Naive thymus-derived CD8-positive, alpha-beta T cell (primary cell): ENCODE measurements around the gene CPED1. TPM values are rescaled to one million over a fixed set of nuclear protein-coding genes. Genes with fewer than 3 reads are reported as not detected.
"Not testable (repeated sequence)": the region's sequence is repeated elsewhere in the genome, so short reads cannot be mapped to it uniquely, and the experiment has no call there.

Experiments used
- ATAC-seq, 2 donors: fragments of 150-1000 bp; cut with Tn5 transposase in 1 of 2; sonication (Bioruptor Pico), chemical (Tn5 transposase) in 1 of 2; 1 replicate in 1 of 2; 2 replicates in 1 of 2; pipeline ENCODE4 v1.10.0; 2021; ENCODE audit warnings: mild to moderate bottlenecking in 2 of 2, moderate library complexity in 2 of 2
- POLR2A ChIA-PET: fragments of 350-600 bp; sonication (Branson Sonifier 250); formaldehyde crosslinking; loops from one replicate; lab custom pipeline; 2021; ENCODE audit warnings: antibody characterized with exemption; lab: Charles Lee
- DNase-seq, 10 donors: peaks; one replicate each; pipeline versions ENCODE4 v3.0.0 to v3.0.0-alpha.2; 2020 to 2022
- H3K27ac Mint-ChIP-seq, 10 donors: one replicate each; pipeline ENCODE4 v1.8.0; 2020 to 2022; ENCODE audit warnings: mild to moderate bottlenecking in 10 of 10, mixed read lengths in 10 of 10, moderate library complexity in 4 of 10, inconsistent platforms in 1 of 10
- H3K27me3 Mint-ChIP-seq, 5 donors: one replicate each; pipeline ENCODE4 v1.8.0; 2021 to 2022; ENCODE audit warnings: mixed read lengths in 5 of 5
- H3K36me3 Mint-ChIP-seq, 3 donors: one replicate each; pipeline ENCODE4 v1.8.0; 2020 to 2022; ENCODE audit warnings: mixed read lengths in 3 of 3, mild to moderate bottlenecking in 2 of 3, inconsistent platforms in 1 of 3
- H3K4me1 Mint-ChIP-seq, 4 donors: one replicate each; pipeline ENCODE4 v1.8.0; 2021 to 2022; ENCODE audit warnings: mixed read lengths in 4 of 4
- H3K4me3 Mint-ChIP-seq, 10 donors: one replicate each; pipeline ENCODE4 v1.8.0; 2020 to 2022; ENCODE audit warnings: mild to moderate bottlenecking in 10 of 10, mixed read lengths in 10 of 10, moderate library complexity in 6 of 10, inconsistent platforms in 1 of 10
- H3K9me3 Mint-ChIP-seq, 9 donors: one replicate each; pipeline ENCODE4 v1.8.0; 2020 to 2022; ENCODE audit warnings: mixed read lengths in 9 of 9, mild to moderate bottlenecking in 3 of 9, inconsistent platforms in 1 of 9, moderate library complexity in 1 of 9
- polyA plus RNA-seq, 3 donors: library from polyadenylated mRNA; unstranded; fragments of 300-500 nt; fragmentation: Illumina TruSeq; gene quantifications; one replicate each; pipeline ENCODE4 v1.2.3, GENCODE V29; 2021
- total RNA-seq, 8 experiments: library from RNA in 2 of 8; stranded (reverse) in 2 of 8; gene quantifications; one replicate each; pipeline ENCODE4 v1.2.3 and lab custom pipeline; 2021 to 2026

Gene CPED1
- total and polyA plus RNA-seq, 5 experiments from 2014 or later: not detected

GRCh38 chr7:121109145-121109544, 120.6 kb downstream of the CPED1 start:
- H3K27ac Mint-ChIP-seq: no peak overlapping the region
- no peaks in the 10 kb centered on the region for H3K36me3 Mint-ChIP-seq

DNA sequence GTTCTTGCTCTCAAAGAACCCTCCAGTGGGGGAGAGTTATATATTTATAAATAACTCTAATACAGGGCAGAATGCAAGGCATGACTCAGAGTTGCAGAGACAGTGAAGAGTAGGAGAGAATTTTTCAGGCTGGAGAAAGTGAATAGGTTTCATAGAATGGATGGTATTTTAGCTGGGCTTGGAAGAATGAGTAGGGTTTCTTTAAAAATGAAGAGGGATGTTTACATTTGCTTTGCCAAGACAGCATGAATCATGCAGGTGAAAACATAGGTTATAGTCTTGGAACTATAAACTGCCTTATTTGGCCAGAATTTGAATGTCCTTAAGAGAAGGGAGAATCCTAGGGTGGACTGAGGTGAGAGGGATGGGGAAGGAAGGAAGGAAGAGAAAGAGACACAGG, 124.8 kb downstream of the CPED1 start:
- H3K4me3 Mint-ChIP-seq: no peak overlapping the region
- POLR2A ChIA-PET: no interaction called here
- peaks cover 2 to 11% (median 7%) of the 10 kb centered on the region in 5 donors for H3K27me3 Mint-ChIP-seq
- H3K9me3 Mint-ChIP-seq: no peaks in the 10 kb centered on the region
- ATAC-seq (no peak), DNase-seq (no peak)
- H3K36me3 Mint-ChIP-seq: no peaks in the 10 kb centered on the region
- no peak overlapping the region for H3K27ac Mint-ChIP-seq
- H3K4me1 Mint-ChIP-seq: no peaks in the 10 kb centered on the region

More at GRCh38 chr7:121109145-121109544, 120.6 kb downstream of the CPED1 start:
- Mint-ChIP-seq H3K27me3 (peaks cover 1 to 15% (median 7%) of the 10 kb centered on the region in 5 donors), H3K4me3 (no peak overlapping the region), H3K4me1 (no peaks in the 10 kb centered on the region), H3K9me3 (no peaks in the 10 kb centered on the region)
- no peak for ATAC-seq
- no peak for DNase-seq
- POLR2A ChIA-PET: no interaction called here

DNA sequence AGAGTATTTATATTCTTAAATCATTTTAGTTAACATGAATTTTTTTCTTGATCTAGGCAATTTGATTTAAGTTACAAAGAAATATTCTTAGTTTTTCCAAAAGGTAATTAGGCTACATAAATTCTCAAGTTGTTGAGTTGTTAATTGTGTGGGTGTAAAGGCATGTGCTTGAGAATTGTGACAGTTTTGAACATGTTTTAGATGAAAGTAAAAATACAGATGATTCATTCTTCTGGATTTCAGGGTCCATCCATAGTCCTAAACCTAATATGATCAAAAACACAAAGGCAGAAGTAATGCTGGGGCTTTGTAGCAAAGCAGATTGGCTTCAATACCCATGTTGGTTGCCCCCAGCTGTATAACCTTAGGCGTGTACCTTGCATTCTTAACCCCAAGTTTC, 127.9 kb downstream of the CPED1 start:
- ATAC-seq (no peak), DNase-seq (no peak)
- no peak overlapping the region for H3K27ac Mint-ChIP-seq
- H3K4me1 Mint-ChIP-seq: no peaks in the 10 kb centered on the region
- no peaks in the 10 kb centered on the region for H3K36me3 Mint-ChIP-seq
- POLR2A ChIA-PET: no interaction called here
- H3K27me3 Mint-ChIP-seq: peaks cover 0 to 9% (median 3%) of the 10 kb centered on the region in 5 donors
- no peak overlapping the region for H3K4me3 Mint-ChIP-seq
- H3K9me3 Mint-ChIP-seq: no peaks in the 10 kb centered on the region

DNA sequence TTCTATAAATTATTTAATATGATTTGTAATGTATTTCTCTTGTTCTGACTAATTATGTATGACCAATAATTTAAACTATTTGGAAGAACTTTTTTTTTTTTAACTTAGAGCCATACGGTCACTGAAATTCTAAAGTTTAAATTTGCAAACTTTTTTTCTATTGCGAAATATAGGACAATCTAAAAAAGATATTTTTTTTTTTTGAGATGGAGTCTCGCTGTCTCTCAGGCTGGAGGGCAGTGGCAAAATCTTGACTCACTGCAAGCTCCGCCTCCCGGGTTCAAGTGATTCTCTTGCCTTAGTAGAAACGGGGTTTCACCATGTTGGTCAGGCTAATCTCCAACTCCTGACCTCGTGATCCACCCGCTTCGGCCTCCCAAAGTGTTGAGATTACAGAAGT, 130.5 kb downstream of the CPED1 start:
- Mint-ChIP-seq H3K27ac (no peak overlapping the region), H3K4me1 (no peaks in the 10 kb centered on the region), H3K36me3 (no peaks in the 10 kb centered on the region), H3K4me3 (no peak overlapping the region), H3K9me3 (no peaks in the 10 kb centered on the region), H3K27me3 (peaks cover 0 to 9% (median 2%) of the 10 kb centered on the region in 5 donors)
- DNase-seq (no peak), ATAC-seq (no peak)
- POLR2A ChIA-PET: no interaction called here

- Mint-ChIP-seq H3K4me1 (no peaks in the 10 kb centered on the region), H3K27ac (peak overlapping the region in 1 of 10 donors; percentile 18), H3K36me3 (no peaks in the 10 kb centered on the region), H3K27me3 (peaks cover 0 to 4% (median 3%) of the 10 kb centered on the region in 5 donors), H3K4me3 (no peak overlapping the region), H3K9me3 (peaks cover 0 to 2% (median 0%) of the 10 kb centered on the region in 9 donors)
- ATAC-seq (no peak), DNase-seq (no peak)
- POLR2A ChIA-PET: no interaction called here
Measured at GRCh38 chr7:121123032-121123431, 134.5 kb downstream of the CPED1 start.

DNA sequence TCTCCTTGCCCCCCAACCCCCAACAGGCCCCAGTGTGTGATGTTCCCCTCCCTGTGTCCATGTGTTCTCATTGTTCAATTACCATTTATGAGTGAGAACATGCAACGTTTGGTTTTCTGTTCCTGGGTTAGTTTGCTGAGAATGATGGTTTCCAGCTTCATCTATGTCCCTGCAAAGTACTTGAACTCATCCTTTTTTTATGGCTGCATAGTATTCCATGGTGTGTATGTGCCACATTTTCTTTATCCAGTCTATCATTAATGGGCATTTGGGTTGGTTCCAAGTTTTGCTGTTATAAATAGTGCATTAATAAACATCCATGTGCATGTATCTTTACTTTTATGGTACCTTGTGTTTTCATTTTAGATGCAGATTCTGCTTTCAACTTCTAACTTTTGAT, 136.9 kb downstream of the CPED1 start:
- H3K4me1 Mint-ChIP-seq, POLR2A ChIA-PET, H3K9me3 Mint-ChIP-seq, H3K27me3 Mint-ChIP-seq, H3K4me3 Mint-ChIP-seq, H3K27ac Mint-ChIP-seq, DNase-seq, ATAC-seq, H3K36me3 Mint-ChIP-seq: not testable (repeated sequence)

GRCh38 chr7:121126201-121126600, 137.7 kb downstream of the CPED1 start:
- Mint-ChIP-seq H3K4me1 (no peaks in the 10 kb centered on the region), H3K27me3 (peaks cover 0 to 3% (median 2%) of the 10 kb centered on the region in 5 donors), H3K9me3 (peaks cover 0 to 2% (median 0%) of the 10 kb centered on the region in 9 donors), H3K27ac (no peak overlapping the region), H3K4me3 (no peak overlapping the region), H3K36me3 (no peaks in the 10 kb centered on the region)
- POLR2A ChIA-PET: no interaction called here
- no peak for ATAC-seq
- DNase-seq: no peak

- H3K4me3 Mint-ChIP-seq: no peak overlapping the region
- H3K27me3 Mint-ChIP-seq: peaks cover 0 to 3% (median 2%) of the 10 kb centered on the region in 5 donors
- DNase-seq: no peak
- POLR2A ChIA-PET: no interaction called here
- peaks cover 0 to 2% (median 0%) of the 10 kb centered on the region in 4 donors for H3K4me1 Mint-ChIP-seq
- H3K27ac Mint-ChIP-seq: no peak overlapping the region
- ATAC-seq: no peak
- no peaks in the 10 kb centered on the region for H3K36me3 Mint-ChIP-seq
- H3K9me3 Mint-ChIP-seq: peaks cover 0 to 2% (median 0%) of the 10 kb centered on the region in 9 donors
Measured at GRCh38 chr7:121126801-121127534, 138.5 kb downstream of the CPED1 start.

- DNase-seq: no peak
- POLR2A ChIA-PET: no interaction called here
- no peak overlapping the region for H3K4me3 Mint-ChIP-seq
- H3K27ac Mint-ChIP-seq: no peak overlapping the region
- no peak for ATAC-seq
- peaks cover 0 to 8% (median 0%) of the 10 kb centered on the region in 4 donors for H3K4me1 Mint-ChIP-seq
- no peaks in the 10 kb centered on the region for H3K36me3 Mint-ChIP-seq
- no peaks in the 10 kb centered on the region for H3K9me3 Mint-ChIP-seq
- no peaks in the 10 kb centered on the region for H3K27me3 Mint-ChIP-seq
Measured at GRCh38 chr7:121132940-121133339, 144.4 kb downstream of the CPED1 start.

GRCh38 chr7:121133444-121133843, 144.9 kb downstream of the CPED1 start:
- H3K4me3 Mint-ChIP-seq: no peak overlapping the region
- no peak overlapping the region for H3K27ac Mint-ChIP-seq
- DNase-seq: no peak
- no peak for ATAC-seq
- no peaks in the 10 kb centered on the region for H3K36me3 Mint-ChIP-seq
- no peaks in the 10 kb centered on the region for H3K9me3 Mint-ChIP-seq
- H3K4me1 Mint-ChIP-seq: peaks cover 0 to 12% (median 1%) of the 10 kb centered on the region in 4 donors
- POLR2A ChIA-PET: no interaction called here
- H3K27me3 Mint-ChIP-seq: no peaks in the 10 kb centered on the region

DNA sequence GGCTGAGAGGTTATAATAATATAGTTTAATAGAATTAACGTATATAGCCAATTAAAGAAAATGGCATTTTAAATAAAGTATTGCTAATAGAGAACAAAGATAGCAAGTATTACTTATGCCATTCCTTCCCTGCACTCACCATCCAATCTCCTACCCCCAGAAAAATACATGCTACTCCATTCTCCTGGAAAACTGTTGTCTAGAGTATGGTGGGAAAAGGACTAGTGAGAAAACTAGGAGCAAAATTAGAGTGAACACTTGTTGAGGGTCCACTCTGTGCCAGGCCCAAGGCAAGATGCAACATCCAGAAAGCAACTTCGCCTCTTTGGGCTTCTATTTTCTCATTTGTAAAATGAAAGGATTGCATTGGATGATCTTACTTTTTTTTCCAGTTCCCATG, 149.1 kb downstream of the CPED1 start:
- peaks cover 0 to 12% (median 2%) of the 10 kb centered on the region in 4 donors for H3K4me1 Mint-ChIP-seq
- no peaks in the 10 kb centered on the region for H3K9me3 Mint-ChIP-seq
- no peaks in the 10 kb centered on the region for H3K36me3 Mint-ChIP-seq
- DNase-seq (no peak), ATAC-seq (no peak)
- H3K27ac Mint-ChIP-seq: no peak overlapping the region
- peak overlapping the region in 1 of 10 donors; percentile 79 for H3K4me3 Mint-ChIP-seq
- POLR2A ChIA-PET: no interaction called here
- peaks cover 0 to 5% (median 0%) of the 10 kb centered on the region in 5 donors for H3K27me3 Mint-ChIP-seq

GRCh38 chr7:121138262-121138933, 149.9 kb downstream of the CPED1 start:
- ATAC-seq (no peak), DNase-seq (no peak)
- peaks cover 0 to 6% (median 0%) of the 10 kb centered on the region in 5 donors for H3K27me3 Mint-ChIP-seq
- POLR2A ChIA-PET: no interaction called here
- H3K9me3 Mint-ChIP-seq: no peaks in the 10 kb centered on the region
- peak overlapping the region in 3 of 10 donors; percentile 15 to 79 (median 48) for H3K4me3 Mint-ChIP-seq
- no peaks in the 10 kb centered on the region for H3K36me3 Mint-ChIP-seq
- peaks cover 0 to 12% (median 2%) of the 10 kb centered on the region in 4 donors for H3K4me1 Mint-ChIP-seq
- peak overlapping the region in 1 of 10 donors; percentile 67 for H3K27ac Mint-ChIP-seq

- no peak overlapping the region for H3K4me3 Mint-ChIP-seq
- peaks cover 0 to 6% (median 0%) of the 10 kb centered on the region in 5 donors for H3K27me3 Mint-ChIP-seq
Measured at GRCh38 chr7:121139427-121139826, 150.9 kb downstream of the CPED1 start.

More at GRCh38 chr7:121139427-121139826, 150.9 kb downstream of the CPED1 start:
- Mint-ChIP-seq H3K9me3 (no peaks in the 10 kb centered on the region), H3K36me3 (no peaks in the 10 kb centered on the region), H3K4me1 (peaks cover 0 to 12% (median 2%) of the 10 kb centered on the region in 4 donors), H3K27ac (no peak overlapping the region)
- ATAC-seq: no peak
- POLR2A ChIA-PET: no interaction called here
- no peak for DNase-seq
